Upper lobe of left lung (tissue), 6 donors: ENCODE results near the gene RALA. TPM values are rescaled to one million over a fixed set of nuclear protein-coding genes. Genes with fewer than 3 reads are reported as not detected.
A peak's percentile ranks its signal among the peaks of the same experiment; 100 is the strongest.

Experiments used
- ATAC-seq, 2 donors: fragments of 200-7000 bp; cut with Tn5 transposase; one replicate each; pipeline ENCODE4 v1.9.1; 2022; ENCODE audit warnings: mild to moderate bottlenecking in 2 of 2, moderate library complexity in 2 of 2; ENCODE audit not compliant: low FRiP score in 2 of 2
- DNase-seq, 2 donors: peaks; one replicate each; pipeline ENCODE4 v3.0.0-alpha.2; 2019 to 2020
- H3K27ac ChIP-seq, 4 donors: fragments of 200-600 bp; sonication (generic); one replicate each; pipeline ENCODE4 v1.5.1; 2016 to 2019
- H3K27me3 ChIP-seq, 4 donors: fragments of 200-600 bp; sonication (generic); one replicate each; pipeline ENCODE4 v1.5.1; 2017 to 2019
- H3K36me3 ChIP-seq, 4 donors: fragments of 200-600 bp; sonication (generic); one replicate each; pipeline ENCODE4 v1.5.1; 2016 to 2019
- H3K4me1 ChIP-seq, 4 donors: fragments of 200-600 bp; sonication (generic); one replicate each; pipeline ENCODE4 v1.5.1; 2018 to 2019
- H3K4me3 ChIP-seq, 4 donors: fragments of 200-600 bp; sonication (generic); one replicate each; pipeline ENCODE4 v1.5.1; 2017 to 2019; ENCODE audit warnings: mild to moderate bottlenecking in 2 of 4, moderate library complexity in 1 of 4
- H3K9me3 ChIP-seq, 4 donors: fragments of 200-600 bp; sonication (generic); one replicate each; pipeline ENCODE4 v1.5.1; 2018 to 2019
- CTCF ChIP-seq, 6 experiments: fragments of 450-650 bp in 4 of 6; fragments of 200-600 bp in 2 of 6; sonication (generic) in 2 of 6; IDR thresholded peaks; one replicate each; pipeline ENCODE4 v1.5.1; 2016 to 2019; ENCODE audit warnings: antibody characterized with exemption in 6 of 6
- EP300 ChIP-seq, 4 donors: sonication (generic); formaldehyde crosslinking; IDR thresholded peaks; one replicate each; pipeline ENCODE4 v1.5.1; 2017; ENCODE audit warnings: antibody characterized with exemption in 4 of 4, control low read depth in 2 of 4
- POLR2A ChIP-seq, 4 donors: fragments of 450-650 bp; IDR thresholded peaks; one replicate each; pipeline ENCODE4 v1.5.1; 2016 to 2017; ENCODE audit warnings: antibody characterized with exemption in 4 of 4, mild to moderate bottlenecking in 2 of 4
- POLR2AphosphoS5 ChIP-seq, 2 donors: sonication (generic); formaldehyde crosslinking; IDR thresholded peaks; one replicate each; pipeline ENCODE4 v1.5.1; 2017; ENCODE audit warnings: antibody characterized with exemption in 2 of 2
- WGBS, 2 donors: methylation state at CpG; one replicate each; pipeline ENCODE4 v1.1.5; 2017 to 2018; 5-methylcytosine and 5-hydroxymethylcytosine counted together
- total RNA-seq, 6 donors: library from RNA; depleted of rRNA in 4 of 6; stranded (reverse); fragments of >200 nt in 4 of 6; gene quantifications; one replicate each; pipeline versions ENCODE4 v1.1.0 to v1.2.1, GENCODE V29; 2016 to 2021
- donor health status: DM: no; HTN: no; CAD: no; lungs with moderate emphysema.
- donor health status: DM: no; HTN: yes; CAD: no; lungs with severe emphysema.

The RALA gene
- total RNA-seq, 6 donors from 2014 or later = 7.3 to 45.1 (median 33.5) TPM

DNA sequence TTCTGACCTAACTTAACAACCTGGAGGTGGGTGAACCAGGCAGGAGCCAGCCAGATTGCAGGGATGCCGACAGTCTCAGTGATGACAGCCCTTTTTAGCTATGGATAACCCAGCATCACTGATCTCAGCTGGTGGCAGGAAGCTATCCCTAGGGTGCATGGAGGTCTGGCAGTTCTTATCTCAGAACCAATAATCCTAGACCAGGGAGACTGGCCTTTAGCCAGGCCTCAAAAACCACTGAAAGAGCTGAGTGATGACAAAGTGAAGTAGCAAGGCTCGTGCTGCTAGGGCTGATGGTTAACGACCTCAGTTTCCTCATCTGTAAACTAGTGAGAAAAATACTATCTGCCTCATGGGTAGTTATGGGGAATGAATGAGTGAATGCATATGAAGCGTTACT, 112.5 kb downstream of the RALA start:
- no peaks in the 10 kb centered on the region for H3K27me3 ChIP-seq
- H3K27ac ChIP-seq = no peak overlapping the region
- ATAC-seq (no peak), DNase-seq (no peak)
- 57 to 62% methylated on average over 4 of the region's 4 CpGs for WGBS, 2 donors
- no peaks in the 10 kb centered on the region for H3K36me3 ChIP-seq
- no peak overlapping the region for H3K4me3 ChIP-seq
- H3K4me1 ChIP-seq = peaks cover 20 to 44% (median 23%) of the 10 kb centered on the region in 4 donors
- H3K9me3 ChIP-seq = no peaks in the 10 kb centered on the region
- TF ChIP-seq EP300 (IDR thresholded peaks at IDR 0.05) = no peak
- no peak for TF ChIP-seq POLR2AphosphoS5 (IDR thresholded peaks at IDR 0.05)
- TF ChIP-seq CTCF (IDR thresholded peaks at IDR 0.05) = no peak
- no peak for TF ChIP-seq POLR2A (IDR thresholded peaks at IDR 0.05)

- Histone ChIP-seq H3K4me3 (no peak overlapping the region), H3K27ac (peak overlapping the region in 1 of 4 donors; percentile 26), H3K36me3 (no peaks in the 10 kb centered on the region), H3K9me3 (no peaks in the 10 kb centered on the region), H3K4me1 (peaks cover 0 to 7% (median 3%) of the 10 kb centered on the region in 4 donors), H3K27me3 (no peaks in the 10 kb centered on the region)
- TF ChIP-seq POLR2AphosphoS5 (IDR thresholded peaks at IDR 0.05) (no peak), EP300 (IDR thresholded peaks at IDR 0.05) (no peak), CTCF (IDR thresholded peaks at IDR 0.05) (peak; percentile 24 to 56 (median 44)), POLR2A (IDR thresholded peaks at IDR 0.05) (no peak)
- peak in 1 of 2 donors; percentile 82 for DNase-seq
- 87 to 92% methylated on average over 12 to 13 of the region's 13 CpGs for WGBS, 2 donors
- peak; percentile 28 to 59 for ATAC-seq
Observed at GRCh38 chr7:39741942-39742623, 118.7 kb downstream of the RALA start.

DNA sequence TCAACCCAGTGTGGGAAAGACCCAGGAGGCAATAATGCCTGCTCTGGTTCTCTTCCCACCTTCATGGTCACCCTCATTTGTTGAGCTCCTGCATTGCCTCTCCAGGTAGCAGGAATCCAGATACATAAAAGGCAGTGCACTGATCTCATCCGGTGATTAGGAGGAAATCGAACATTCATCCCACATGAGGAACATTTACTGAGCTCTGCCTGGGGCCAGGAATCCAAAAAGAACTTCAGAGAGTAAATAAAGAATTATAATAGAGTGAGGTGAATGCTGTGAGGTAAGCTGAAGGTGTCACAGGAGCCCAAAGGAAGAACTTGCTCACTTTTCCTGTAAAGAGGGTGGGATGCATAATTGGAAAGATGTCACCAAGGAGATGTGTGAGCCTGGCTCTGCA, 121.2 kb downstream of the RALA start:
- no peak for ATAC-seq
- Histone ChIP-seq H3K4me1 (peaks cover 0 to 7% (median 3%) of the 10 kb centered on the region in 4 donors), H3K27me3 (no peaks in the 10 kb centered on the region), H3K4me3 (no peak overlapping the region), H3K36me3 (no peaks in the 10 kb centered on the region), H3K9me3 (no peaks in the 10 kb centered on the region), H3K27ac (no peak overlapping the region)
- WGBS, 2 donors = 66 to 91% methylated on average over 2 of the region's 2 CpGs
- no peak for DNase-seq
- TF ChIP-seq POLR2AphosphoS5 (IDR thresholded peaks at IDR 0.05) = no peak
- TF ChIP-seq CTCF (IDR thresholded peaks at IDR 0.05) = no peak
- no peak for TF ChIP-seq POLR2A (IDR thresholded peaks at IDR 0.05)
- no peak for TF ChIP-seq EP300 (IDR thresholded peaks at IDR 0.05)

- no peak for TF ChIP-seq POLR2A (IDR thresholded peaks at IDR 0.05)
- no peak for TF ChIP-seq CTCF (IDR thresholded peaks at IDR 0.05)
- no peak for TF ChIP-seq POLR2AphosphoS5 (IDR thresholded peaks at IDR 0.05)
- TF ChIP-seq EP300 (IDR thresholded peaks at IDR 0.05) = no peak
- ATAC-seq = no peak
- DNase-seq = no peak
- no peaks in the 10 kb centered on the region for H3K36me3 ChIP-seq
- peaks cover 0 to 7% (median 3%) of the 10 kb centered on the region in 4 donors for H3K4me1 ChIP-seq
- WGBS, 2 donors = 52 to 60% methylated on average over 2 to 4 of the region's 4 CpGs
- H3K9me3 ChIP-seq = no peaks in the 10 kb centered on the region
- H3K27ac ChIP-seq = no peak overlapping the region
- no peak overlapping the region for H3K4me3 ChIP-seq
- no peaks in the 10 kb centered on the region for H3K27me3 ChIP-seq
Observed at GRCh38 chr7:39745320-39745719, 121.9 kb downstream of the RALA start.
